CD14-positive monocyte (primary cell): ENCODE measurements around the gene IRF4. TPM values are rescaled to one million over a fixed set of nuclear protein-coding genes. Genes with fewer than 3 reads are reported as not detected.

Experiments
- DNase-seq, 3 donors: peaks; one replicate each; pipeline ENCODE4 v3.0.0-alpha.2; 2011 to 2022
- H2AFZ ChIP-seq: 2 replicates; pipeline ENCODE4 v1.6.0; 2012; ENCODE audit warnings: mild to moderate bottlenecking, low read depth, low read length, inconsistent platforms; ENCODE audit not compliant: insufficient read depth, poor library complexity, severe bottlenecking
- H3K27ac ChIP-seq, 2 donors: 1 replicate in 1 of 2; 2 replicates in 1 of 2; pipeline ENCODE4 v1.5.1; 2012 to 2013; ENCODE audit warnings: low read length in 2 of 2, control low read depth in 1 of 2, inconsistent platforms in 1 of 2, low read depth in 1 of 2, mild to moderate bottlenecking in 1 of 2
- H3K27me3 ChIP-seq, 2 donors: one replicate each; pipeline versions ENCODE4 v1.6.0 to v1.6.1; 2011 to 2013; ENCODE audit warnings: low read length in 2 of 2; ENCODE audit not compliant: control insufficient read depth in 2 of 2, insufficient read depth in 2 of 2
- H3K36me3 ChIP-seq, 2 donors: replicated peaks in 1 of 2; 1 replicate in 1 of 2; 2 replicates in 1 of 2; pipeline versions ENCODE4 v1.5.1 to v1.6.1; 2012 to 2013; ENCODE audit warnings: low read length in 2 of 2, control low read depth in 1 of 2, inconsistent platforms in 1 of 2, mild to moderate bottlenecking in 1 of 2; ENCODE audit not compliant: insufficient read depth in 2 of 2, control insufficient read depth in 1 of 2
- H3K4me1 ChIP-seq, 2 donors: 1 replicate in 1 of 2; 2 replicates in 1 of 2; pipeline versions ENCODE4 v1.5.1 to v1.6.1; 2012 to 2013; ENCODE audit warnings: low read length in 2 of 2, control low read depth in 1 of 2, inconsistent platforms in 1 of 2, mild to moderate bottlenecking in 1 of 2, moderate library complexity in 1 of 2; ENCODE audit not compliant: insufficient read depth in 2 of 2, control insufficient read depth in 1 of 2
- H3K4me2 ChIP-seq: replicated peaks from 2 replicates; pipeline ENCODE3; 2012; ENCODE audit warnings: low read length, moderate library complexity, mild to moderate bottlenecking; ENCODE audit not compliant: poor library complexity, severe bottlenecking; ENCODE audit errors: extremely low read depth
- H3K4me3 ChIP-seq, 3 experiments: fragments of 200-600 bp in 1 of 3; sonication (generic) in 1 of 3; replicated peaks in 1 of 3; 1 replicate in 2 of 3; 2 replicates in 1 of 3; pipeline ENCODE4 v1.5.1; 2011 to 2013; ENCODE audit warnings: low read length in 3 of 3, mild to moderate bottlenecking in 3 of 3, control low read depth in 2 of 3, low read depth in 2 of 3, inconsistent platforms in 1 of 3, moderate library complexity in 1 of 3
- H3K79me2 ChIP-seq: 2 replicates; pipeline ENCODE4 v1.6.0; 2012; ENCODE audit warnings: mild to moderate bottlenecking, control low read depth, inconsistent platforms, low read length, moderate library complexity; ENCODE audit not compliant: insufficient read depth
- H3K9ac ChIP-seq: 2 replicates; pipeline ENCODE4 v1.6.0; 2017; ENCODE audit warnings: low read length, mild to moderate bottlenecking; ENCODE audit not compliant: insufficient read depth, poor library complexity, severe bottlenecking
- H3K9me3 ChIP-seq, 2 donors: replicated peaks in 1 of 2; 1 replicate in 1 of 2; 2 replicates in 1 of 2; pipeline versions ENCODE4 v1.5.1 to v1.6.1; 2012 to 2013; ENCODE audit warnings: low read length in 2 of 2, control low read depth in 1 of 2; ENCODE audit not compliant: control insufficient read depth in 1 of 2, insufficient read depth in 1 of 2
- H4K20me1 ChIP-seq: 2 replicates; pipeline ENCODE4 v1.6.0; 2012; ENCODE audit warnings: mild to moderate bottlenecking, low read length, control low read depth, moderate library complexity; ENCODE audit not compliant: insufficient read depth
- H3K27ac Mint-ChIP-seq, 7 donors: one replicate each; pipeline ENCODE4 v1.8.0; 2020; ENCODE audit warnings: mild to moderate bottlenecking in 7 of 7, mixed read lengths in 7 of 7, moderate library complexity in 6 of 7, inconsistent platforms in 2 of 7
- H3K27me3 Mint-ChIP-seq, 3 donors: one replicate each; pipeline ENCODE4 v1.8.0; 2021 to 2022; ENCODE audit warnings: low read depth in 3 of 3, mild to moderate bottlenecking in 3 of 3, mixed read lengths in 3 of 3, moderate library complexity in 3 of 3, inconsistent platforms in 1 of 3
- H3K36me3 Mint-ChIP-seq, 2 donors: one replicate each; pipeline ENCODE4 v1.8.0; 2020; ENCODE audit warnings: mixed read lengths in 2 of 2, inconsistent platforms in 1 of 2, mild to moderate bottlenecking in 1 of 2
- H3K4me1 Mint-ChIP-seq: one replicate; pipeline ENCODE4 v1.8.0; 2020; ENCODE audit warnings: mild to moderate bottlenecking, mixed read lengths
- H3K4me3 Mint-ChIP-seq, 2 donors: one replicate each; pipeline ENCODE4 v1.8.0; 2020; ENCODE audit warnings: mild to moderate bottlenecking in 2 of 2, mixed read lengths in 2 of 2, moderate library complexity in 1 of 2
- H3K9me3 Mint-ChIP-seq, 7 donors: one replicate each; pipeline ENCODE4 v1.8.0; 2020 to 2022; ENCODE audit warnings: mixed read lengths in 7 of 7, mild to moderate bottlenecking in 6 of 7, moderate library complexity in 6 of 7, inconsistent platforms in 2 of 7
- WGBS: methylation state at CpG from one replicate; pipeline ENCODE4 v1.1.5; 2013; ENCODE audit warnings: missing lambda C conversion rate; ENCODE audit not compliant: insufficient coverage; 5-methylcytosine and 5-hydroxymethylcytosine counted together
- intact Hi-C, 2 donors: fragments of 100-400 bp; cut with micrococcal nuclease; formaldehyde crosslinking; loops; one replicate each; pipeline versions ENCODE4 v1.15.0 to v1.15.1; 2023
- polyA plus RNA-seq, 3 donors: library from polyadenylated mRNA; depleted of rRNA in 1 of 3; unstranded in 2 of 3; stranded (reverse) in 1 of 3; fragments of 300-500 nt in 2 of 3; fragments of >200 nt in 1 of 3; fragmentation: Illumina TruSeq in 2 of 3; gene quantifications; 1 replicate in 2 of 3; 2 replicates in 1 of 3; pipeline ENCODE4 v1.2.3, GENCODE V29; 2012 to 2021
- TF ChIP-seq, protein P1 (sequence below): fragments of 200-600 bp; IDR thresholded peaks from one replicate; pipeline ENCODE4 v1.8.0; 2022; ENCODE audit warnings: antibody characterized with exemption, mild to moderate bottlenecking

Gene IRF4
- polyA plus RNA-seq, 3 donors: 3.0 to 13.6 (median 6.4) TPM

DNA sequence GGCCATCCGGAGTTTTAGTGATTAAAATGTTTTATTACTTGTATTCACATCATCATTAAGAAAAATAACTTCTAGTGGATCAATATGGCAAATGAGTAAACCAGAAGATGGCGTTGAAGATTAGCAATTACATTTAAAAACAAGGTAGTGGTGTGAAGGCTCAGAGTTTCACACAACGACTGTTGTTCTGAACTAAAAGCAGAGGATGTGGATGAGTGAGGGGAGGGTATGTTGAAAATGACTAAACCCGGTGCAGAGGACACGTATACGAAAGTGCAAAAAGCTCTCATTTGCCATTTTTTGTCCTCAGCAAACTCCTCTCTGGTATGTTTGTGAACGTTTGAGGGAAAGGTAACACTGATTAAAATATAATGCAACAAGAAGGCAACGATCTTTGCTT lies 1.9 kb upstream of the IRF4 start:
- H3K4me3 Mint-ChIP-seq: peak overlapping the region in 1 of 2 donors; percentile 75
- Histone ChIP-seq H2AFZ (no peak overlapping the region), H3K27ac (no peak overlapping the region), H3K4me3 (no peak overlapping the region), H3K79me2 (no peaks in the 10 kb centered on the region), H3K27me3 (peaks cover 37 to 57% of the 10 kb centered on the region in 2 donors), H3K9ac (no peak overlapping the region), H3K9me3 (peaks cover 0 to 7% of the 10 kb centered on the region in 2 donors), H3K4me2 (no peak overlapping the region), H3K36me3 (peaks cover 0 to 3% of the 10 kb centered on the region in 2 donors), H4K20me1 (peaks cover 26% of the 10 kb centered on the region), H3K4me1 (peaks cover 46 to 59% of the 10 kb centered on the region in 2 donors)
- peaks cover 9 to 12% of the 10 kb centered on the region in 2 donors for H3K36me3 Mint-ChIP-seq
- TF ChIP-seq, protein P1, sequence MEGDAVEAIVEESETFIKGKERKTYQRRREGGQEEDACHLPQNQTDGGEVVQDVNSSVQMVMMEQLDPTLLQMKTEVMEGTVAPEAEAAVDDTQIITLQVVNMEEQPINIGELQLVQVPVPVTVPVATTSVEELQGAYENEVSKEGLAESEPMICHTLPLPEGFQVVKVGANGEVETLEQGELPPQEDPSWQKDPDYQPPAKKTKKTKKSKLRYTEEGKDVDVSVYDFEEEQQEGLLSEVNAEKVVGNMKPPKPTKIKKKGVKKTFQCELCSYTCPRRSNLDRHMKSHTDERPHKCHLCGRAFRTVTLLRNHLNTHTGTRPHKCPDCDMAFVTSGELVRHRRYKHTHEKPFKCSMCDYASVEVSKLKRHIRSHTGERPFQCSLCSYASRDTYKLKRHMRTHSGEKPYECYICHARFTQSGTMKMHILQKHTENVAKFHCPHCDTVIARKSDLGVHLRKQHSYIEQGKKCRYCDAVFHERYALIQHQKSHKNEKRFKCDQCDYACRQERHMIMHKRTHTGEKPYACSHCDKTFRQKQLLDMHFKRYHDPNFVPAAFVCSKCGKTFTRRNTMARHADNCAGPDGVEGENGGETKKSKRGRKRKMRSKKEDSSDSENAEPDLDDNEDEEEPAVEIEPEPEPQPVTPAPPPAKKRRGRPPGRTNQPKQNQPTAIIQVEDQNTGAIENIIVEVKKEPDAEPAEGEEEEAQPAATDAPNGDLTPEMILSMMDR: no peak
- peaks cover 60 to 79% (median 63%) of the 10 kb centered on the region in 3 donors for H3K27me3 Mint-ChIP-seq
- WGBS: 86% methylated on average over 1 of the region's 8 CpGs
- DNase-seq: no peak
- intact Hi-C loops: loop anchor here in 1 of 2 donors (5.0 kb wide), 1 partner anchor 202 kb away; no protein-coding TSS in a partner anchor
- H3K4me1 Mint-ChIP-seq: peaks cover 47% of the 10 kb centered on the region
- H3K9me3 Mint-ChIP-seq: peaks cover 0 to 19% (median 11%) of the 10 kb centered on the region in 7 donors
- H3K27ac Mint-ChIP-seq: peak overlapping the region in 1 of 7 donors; percentile 23

GRCh38 chr6:390914-391558 lies 516 bp upstream of the IRF4 start:
- peak in 2 of 3 donors; percentile 31 to 39 for DNase-seq
- Histone ChIP-seq H3K4me3 (peak overlapping the region; percentile 41 to 84 (median 57)), H3K27me3 (peaks cover 44 to 68% of the 10 kb centered on the region in 2 donors), H3K4me1 (peaks cover 42 to 55% of the 10 kb centered on the region in 2 donors), H4K20me1 (peaks cover 40% of the 10 kb centered on the region), H3K9ac (peak overlapping the region; percentile 69), H3K79me2 (no peaks in the 10 kb centered on the region), H3K36me3 (peaks cover 4 to 17% of the 10 kb centered on the region in 2 donors), H3K9me3 (peaks cover 0 to 11% of the 10 kb centered on the region in 2 donors), H3K4me2 (peak overlapping the region; percentile 92), H2AFZ (peak overlapping the region; percentile 84), H3K27ac (no peak overlapping the region)
- H3K4me1 Mint-ChIP-seq: peaks cover 49% of the 10 kb centered on the region
- H3K27ac Mint-ChIP-seq: peak overlapping the region in 5 of 7 donors; percentile 43 to 74 (median 59)
- H3K36me3 Mint-ChIP-seq: peaks cover 21 to 22% of the 10 kb centered on the region in 2 donors
- intact Hi-C loops: loop anchor here in 1 of 2 donors (5.0 kb wide), 1 partner anchor 204 kb away; no protein-coding TSS in a partner anchor
- H3K27me3 Mint-ChIP-seq: peaks cover 65 to 81% (median 71%) of the 10 kb centered on the region in 3 donors
- TF ChIP-seq, protein P1: no peak
- peak overlapping the region; percentile 88 to 97 for H3K4me3 Mint-ChIP-seq
- H3K9me3 Mint-ChIP-seq: peaks cover 0 to 28% (median 14%) of the 10 kb centered on the region in 7 donors
- under 1% methylated on average over 40 of the region's 44 CpGs for WGBS
